ENCODE data around the gene MAB21L1.
A peak's percentile ranks its signal among the peaks of the same experiment; 100 is the strongest.

MAB21L1 gene

DNA sequence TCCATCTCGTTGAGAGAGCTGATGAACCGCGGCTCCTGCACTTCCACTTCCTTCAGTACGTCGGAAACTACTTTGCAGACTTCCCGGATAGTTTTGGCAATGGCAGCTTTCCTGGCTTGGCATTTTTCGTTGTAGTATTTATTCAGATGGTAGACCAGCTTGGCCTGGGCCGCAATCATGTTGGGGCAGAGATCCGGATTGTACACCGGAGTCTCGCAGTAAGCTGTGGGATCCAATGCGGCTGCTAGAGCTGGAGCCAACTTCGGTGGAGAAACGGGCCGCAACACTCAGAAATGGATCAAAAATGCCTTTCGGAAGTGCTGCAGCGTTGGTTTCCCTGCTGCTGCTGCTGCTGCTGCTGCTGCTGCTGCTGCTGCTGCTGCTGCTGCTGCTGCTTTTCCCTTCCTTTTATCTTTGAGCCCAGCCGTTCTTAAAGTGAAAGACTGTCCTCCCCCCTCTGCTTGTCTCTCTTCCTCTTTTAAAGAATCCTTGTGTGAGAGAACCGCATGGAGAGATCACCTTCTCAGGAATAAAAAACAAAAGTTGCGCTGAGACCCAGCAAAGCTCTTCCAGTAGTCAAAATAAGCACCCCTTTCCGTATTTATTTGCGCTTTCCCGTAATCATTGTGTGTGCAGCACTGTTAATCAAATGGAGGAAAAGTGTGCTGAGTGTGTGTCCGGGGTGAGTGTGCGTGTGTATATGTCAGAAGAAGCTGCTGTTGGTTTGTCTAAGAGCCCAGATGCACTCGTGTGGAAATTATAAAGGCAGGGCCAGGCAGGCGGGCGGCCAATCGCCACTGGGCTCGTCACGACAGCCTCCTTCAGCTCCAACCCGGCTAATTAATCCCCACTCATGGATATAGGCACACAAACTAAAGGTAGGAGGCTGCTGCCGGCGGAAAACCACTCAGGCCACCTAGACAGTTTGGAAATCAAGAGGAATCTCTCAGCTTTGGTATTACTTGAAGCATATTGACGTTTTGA, at the start of gene MAB21L1:
Gene MAB21L1 (minus strand): TSS at position 730 of the 984 bp plus-strand sequence. CDS start 551 bp downstream, at position 179.
- no peak for FAIRE-seq

DNA sequence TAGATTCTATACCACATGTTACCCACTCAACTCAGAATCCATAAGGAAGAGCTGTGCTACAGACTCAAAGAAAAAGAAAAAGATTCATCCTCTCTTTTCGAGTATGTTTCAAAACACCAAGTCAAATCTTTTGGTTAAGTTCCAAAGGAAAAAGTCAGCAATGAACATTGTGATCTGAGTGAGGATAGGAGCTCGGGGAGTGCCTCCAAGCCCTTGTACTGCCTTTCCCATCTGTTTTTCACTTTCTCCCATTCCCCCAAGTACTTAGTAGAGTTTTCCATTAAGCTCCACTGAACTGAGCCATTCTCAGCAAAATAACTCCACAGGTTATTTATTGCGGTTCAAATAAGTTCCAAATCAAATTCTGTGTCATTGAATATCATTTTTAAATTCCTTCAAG, 47.7 kb upstream of the MAB21L1 start:
- no peak for FAIRE-seq

DNA sequence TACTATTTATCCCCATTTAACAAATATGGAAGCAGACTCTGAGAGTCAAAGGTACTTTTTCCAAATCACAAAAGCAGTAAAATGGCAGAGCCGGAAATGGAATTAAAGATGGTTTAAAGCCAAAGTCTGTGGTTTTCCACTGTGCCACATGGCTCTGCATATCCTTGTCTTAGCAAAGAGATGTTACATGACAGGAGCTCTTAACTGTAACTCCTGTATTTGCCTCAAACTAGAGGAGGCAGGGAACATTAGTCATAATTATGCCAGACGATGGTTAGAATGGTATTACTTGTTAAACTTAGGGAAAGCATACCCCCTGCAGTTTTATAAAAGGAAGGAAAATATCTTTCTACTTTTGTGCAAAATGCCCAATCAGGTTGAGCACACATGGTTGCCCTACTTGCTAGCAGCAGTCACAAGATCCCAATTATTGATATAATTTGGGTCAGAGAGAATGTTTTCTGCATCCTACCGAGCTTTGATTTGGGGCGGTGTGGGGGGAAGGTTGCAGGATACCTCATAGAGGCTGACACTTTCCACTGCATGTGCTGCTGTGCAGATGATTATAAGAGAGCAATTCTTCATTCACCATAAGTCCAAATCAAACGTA, 42.0 kb upstream of the MAB21L1 start:
- FAIRE-seq: no peak

DNA sequence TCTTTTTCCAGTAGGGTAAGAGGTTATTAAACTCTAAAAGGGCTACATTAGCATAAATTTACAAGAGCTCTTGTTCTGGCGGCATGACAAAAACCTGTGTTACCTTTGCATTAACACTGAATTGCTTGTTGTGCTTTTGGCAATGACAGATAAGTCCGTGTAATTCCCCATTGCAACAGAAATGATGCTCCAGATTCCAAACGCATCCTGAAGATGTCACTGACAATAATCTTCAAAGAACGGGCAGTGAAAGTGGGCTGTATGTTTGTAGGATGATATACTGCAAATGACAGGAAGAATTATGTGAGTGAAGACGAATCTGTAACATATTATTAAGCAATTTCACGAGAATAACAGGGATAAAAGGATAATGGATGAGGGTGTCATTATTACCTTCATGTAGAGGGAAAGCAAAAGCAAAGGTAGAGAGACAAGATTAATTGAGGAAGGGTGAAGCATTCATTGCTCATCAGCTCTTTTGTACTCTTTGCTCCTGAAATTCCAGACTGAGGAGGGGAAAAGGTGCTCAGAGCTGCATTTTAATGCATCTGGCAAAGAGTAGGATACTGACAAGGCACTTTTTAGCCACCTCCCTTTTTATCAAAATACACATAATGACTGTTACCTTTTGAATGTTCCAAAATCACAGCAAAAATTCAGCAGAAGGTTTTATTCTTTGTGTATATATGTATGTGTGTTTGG, 38.5 kb upstream of the MAB21L1 start:
- FAIRE-seq: no peak

DNA sequence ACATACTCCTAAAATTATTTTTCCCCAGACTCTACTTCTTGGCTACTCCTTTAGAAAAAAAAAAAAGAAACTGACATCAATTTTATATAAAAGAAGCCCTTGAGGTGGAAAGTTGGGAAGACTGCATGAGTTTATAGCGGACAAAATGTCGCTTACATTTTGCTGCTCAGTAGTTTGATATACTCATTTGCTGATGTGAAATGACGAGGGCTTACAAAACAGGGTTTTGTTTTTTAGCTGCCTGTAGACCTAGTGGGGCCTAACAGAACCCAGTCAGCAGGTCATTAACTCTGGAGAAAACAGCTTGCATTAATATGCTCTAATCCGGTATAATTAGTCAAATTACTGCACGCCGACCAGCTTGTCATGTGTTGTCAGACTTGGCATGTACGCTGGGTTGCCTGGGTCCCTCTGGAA, 37.6 kb upstream of the MAB21L1 start:
- FAIRE-seq: no peak

DNA sequence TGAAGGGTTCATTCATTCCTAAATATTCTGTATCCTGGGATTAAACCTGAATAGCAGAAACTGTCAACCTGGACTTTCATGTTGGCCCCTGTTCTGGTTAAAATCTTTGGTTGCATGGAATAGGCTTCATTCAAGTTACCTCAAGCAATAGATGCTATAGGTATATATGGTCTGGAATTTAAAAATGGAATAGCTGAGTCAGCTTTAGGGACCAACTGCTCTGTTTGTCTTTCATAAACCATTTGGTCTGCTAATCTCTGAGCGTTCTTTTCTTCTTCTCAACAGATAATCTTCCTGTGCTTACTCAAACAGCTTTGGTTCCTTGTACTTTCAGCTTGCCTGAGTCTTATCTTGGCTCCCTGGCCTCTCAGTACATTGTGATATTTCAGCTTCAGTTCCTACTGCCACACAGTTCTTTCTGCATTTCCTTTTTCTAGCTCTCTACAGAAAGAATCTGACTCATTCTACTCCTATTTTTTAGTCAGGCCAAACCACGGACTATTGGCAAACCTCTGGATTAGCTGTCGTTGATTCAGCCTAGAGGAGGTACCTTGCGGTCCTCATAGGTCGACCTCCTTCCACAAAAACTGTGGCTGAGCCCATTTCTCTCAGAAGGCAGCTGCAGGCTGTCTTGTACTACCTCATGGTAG, 35.9 kb upstream of the MAB21L1 start:
- no peak for FAIRE-seq

DNA sequence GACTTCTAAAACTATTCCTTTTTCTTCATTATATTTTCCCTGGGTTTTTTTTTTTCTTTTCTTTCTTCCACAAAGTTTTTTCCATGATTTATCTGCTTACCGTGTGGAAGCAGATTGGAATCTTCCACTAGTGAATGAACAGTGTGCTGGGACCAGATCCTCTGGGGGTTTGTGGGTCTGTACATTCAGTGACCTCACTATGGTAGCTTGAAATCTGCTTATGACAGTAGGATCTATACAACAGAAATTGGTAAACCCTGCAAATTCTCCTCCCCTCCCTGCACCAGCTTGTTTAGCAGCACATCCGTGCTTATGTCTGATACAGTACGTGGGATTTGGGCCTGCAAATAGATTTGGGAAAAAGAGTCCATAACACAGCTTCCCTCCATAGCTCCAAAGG, 26.0 kb upstream of the MAB21L1 start:
- FAIRE-seq: no peak

DNA sequence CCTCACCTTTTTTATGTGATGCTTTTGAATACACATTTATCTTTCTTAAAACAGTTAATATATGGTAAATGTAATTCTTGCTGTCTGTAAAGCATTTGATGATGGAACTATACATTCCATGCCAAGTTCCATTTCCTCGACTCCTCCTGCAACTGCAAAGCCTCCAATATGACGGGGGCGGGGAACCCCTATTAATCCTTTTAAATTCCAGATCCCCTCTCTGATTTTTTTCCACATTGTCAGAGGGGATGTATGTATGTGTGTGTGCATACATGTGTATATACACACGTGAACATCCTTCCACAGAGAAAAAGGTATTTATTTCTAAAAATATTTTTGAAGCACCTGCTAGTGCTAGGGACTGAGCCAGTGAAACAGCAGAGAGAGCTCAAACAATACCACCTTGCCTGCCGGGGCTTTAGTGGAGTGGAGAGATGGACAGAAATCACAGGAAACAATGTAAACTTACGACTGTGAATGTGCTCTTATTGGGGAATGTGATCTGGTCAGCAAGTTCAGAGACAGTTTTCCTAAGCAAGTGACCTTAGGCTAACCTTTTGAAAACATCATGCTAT, 25.3 kb upstream of the MAB21L1 start:
- FAIRE-seq: no peak

DNA sequence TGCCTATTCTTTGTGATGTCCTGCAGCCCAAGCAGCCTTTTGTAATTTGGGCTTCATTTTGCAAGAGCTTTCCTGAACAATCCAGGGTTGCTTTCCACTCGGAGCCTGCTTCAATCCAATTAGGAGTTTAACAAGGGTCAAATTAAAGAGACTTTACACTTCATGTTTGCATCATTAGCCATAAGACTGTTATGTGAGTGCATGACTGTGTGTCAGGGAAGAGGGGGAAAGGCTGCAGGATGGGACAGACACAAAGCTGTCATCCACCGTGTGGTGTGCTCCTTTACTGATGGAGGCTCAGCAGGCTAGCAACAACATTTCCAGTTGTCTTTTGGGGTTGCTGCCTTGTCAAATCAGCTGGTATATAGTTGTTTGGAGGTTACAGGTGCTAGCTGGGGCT, 23.7 kb upstream of the MAB21L1 start:
- FAIRE-seq: no peak

DNA sequence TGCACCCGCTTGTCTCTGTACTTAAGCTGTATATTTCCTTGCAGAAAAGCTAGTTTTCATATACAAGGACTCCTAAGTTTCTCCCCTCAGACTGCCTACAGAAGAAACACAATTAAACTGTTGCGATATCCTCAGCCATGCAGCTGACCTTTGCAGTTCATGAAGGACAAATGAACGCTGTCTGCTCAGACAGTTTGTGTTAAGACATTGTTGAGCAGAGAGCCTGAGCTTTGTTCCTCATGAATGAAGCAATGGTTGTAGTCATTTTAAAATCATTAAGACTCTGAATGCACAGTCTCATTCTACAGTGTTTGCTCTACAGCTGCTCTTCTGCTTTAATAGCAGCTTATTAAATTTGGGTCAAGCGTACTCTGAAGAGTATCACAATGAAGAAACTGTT, 23.2 kb upstream of the MAB21L1 start:
- FAIRE-seq: no peak

DNA sequence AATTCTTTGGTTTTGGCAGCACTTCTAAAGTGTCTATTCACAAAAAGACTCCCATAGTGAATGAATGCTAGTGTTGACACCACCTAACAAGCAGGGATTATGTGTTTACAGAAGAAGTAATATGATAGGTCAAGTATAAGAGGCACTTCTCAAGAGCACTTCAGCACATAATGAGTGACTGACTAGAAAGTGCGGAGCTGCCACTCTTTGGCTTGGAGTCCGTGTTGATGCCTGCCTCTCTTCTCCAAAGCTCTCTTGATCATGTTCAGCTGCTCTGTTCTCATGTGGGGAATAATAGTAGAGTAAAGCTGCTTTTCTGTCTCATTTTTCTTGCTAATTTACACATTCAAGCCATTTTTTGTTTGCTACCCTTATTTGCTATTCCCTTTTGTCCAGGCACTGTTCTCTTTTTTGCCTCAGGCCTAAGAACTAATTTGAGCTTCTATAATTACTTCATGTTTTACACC, 22.7 kb upstream of the MAB21L1 start:
- no peak for FAIRE-seq

DNA sequence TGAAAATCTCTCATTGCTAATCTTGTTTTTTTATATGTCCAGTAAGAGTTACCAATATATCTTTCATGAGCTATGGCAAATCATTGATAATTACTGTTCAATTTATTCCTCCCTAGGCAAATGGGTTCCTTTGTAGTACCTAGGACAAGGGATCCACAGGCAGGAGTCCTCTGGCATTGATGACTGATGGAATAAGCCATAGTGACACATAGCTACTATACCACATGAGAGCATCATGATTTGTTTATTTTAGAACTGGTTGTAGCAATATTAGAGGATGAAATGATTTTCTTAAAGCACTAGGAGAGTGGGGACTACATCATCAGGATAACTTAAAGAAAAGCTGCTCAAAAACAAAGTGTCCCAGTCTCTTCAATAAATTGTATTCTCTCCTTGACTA, 21.7 kb upstream of the MAB21L1 start:
- FAIRE-seq: no peak

DNA sequence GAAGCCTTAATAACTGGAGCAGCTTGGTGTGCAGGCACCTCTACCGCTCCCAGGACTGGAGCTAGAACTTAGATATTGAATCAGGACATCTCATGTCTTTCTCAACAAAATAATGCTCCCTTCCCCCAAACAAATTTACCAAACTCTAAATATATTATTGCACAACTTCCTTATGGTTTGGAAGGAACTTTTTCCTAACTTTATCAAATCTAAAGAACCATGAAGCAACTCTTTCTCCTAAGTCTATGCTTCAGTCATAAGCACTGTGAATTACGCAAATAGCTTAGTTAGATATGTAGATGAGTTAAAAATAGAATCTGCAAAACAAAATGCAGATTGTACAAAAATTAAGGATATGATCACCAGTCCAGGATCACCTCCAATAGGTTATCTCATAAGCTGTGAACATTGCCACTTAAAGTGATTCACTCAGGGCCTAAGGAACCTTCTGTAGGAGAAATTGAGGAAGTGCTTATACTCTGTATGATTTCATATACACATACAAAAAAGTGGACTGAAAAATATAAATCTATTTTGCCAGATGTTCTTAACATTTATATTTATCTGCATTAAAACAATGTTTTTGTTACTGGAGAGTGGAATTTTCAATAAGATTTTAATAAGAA, 20.4 kb upstream of the MAB21L1 start:
- peak; percentile 29 for FAIRE-seq

DNA sequence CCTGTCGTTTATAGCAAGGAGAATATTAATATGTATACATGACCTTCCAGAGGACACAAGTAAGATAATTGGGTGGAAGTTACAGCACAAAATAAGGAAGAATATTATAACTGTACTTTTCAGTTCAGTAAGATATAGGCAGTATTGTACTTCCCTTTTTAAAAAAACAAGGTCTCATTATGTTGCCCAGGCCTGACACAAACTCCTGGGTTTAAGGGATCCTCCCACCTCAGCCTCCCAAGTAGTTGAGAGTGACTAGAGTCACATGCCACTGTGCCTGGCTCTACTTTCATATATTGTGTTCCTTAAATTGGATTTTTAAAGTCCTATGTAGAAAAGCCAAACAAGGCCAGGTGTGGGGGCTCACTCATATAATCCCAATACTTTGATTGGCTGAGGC, 19.5 kb upstream of the MAB21L1 start:
- FAIRE-seq: no peak

DNA sequence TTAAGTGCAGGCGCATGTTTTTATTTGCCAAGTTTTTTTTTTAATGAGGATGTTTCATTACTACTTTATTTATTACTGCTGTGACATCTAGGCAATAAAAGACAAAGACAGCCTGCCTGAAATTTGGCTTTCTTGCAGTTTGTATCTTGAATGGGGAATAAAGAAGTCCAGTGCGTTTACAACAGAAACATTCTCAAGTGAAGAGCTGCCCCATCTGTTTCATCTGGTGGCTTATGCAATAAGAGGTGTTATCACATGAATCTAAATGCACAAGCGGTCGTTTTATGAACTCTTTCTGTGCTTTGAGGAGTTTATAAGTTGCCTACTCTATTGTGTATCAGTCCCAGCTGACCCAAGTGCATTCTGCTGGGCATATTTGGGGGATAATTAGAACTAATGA, 12.6 kb upstream of the MAB21L1 start:
- FAIRE-seq: no peak

DNA sequence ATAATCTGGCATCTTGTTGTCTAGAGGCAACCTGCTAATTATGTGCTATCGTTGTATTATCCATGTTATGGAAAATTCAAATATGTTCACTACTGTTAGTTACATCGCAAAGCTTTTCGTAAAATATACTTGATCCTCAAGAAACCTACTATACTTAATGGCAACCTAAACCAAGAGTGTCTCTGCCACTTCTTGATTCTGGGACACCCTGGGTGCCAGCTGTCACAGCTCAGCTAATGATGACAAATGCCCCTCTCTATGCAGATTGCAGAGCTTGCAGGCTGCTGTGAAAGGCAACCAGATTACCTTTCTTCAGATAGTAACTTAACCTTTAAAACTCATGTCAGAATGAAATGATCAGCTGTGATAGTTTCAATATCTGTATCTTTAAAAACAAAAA, 8.9 kb upstream of the MAB21L1 start:
- no peak for FAIRE-seq

DNA sequence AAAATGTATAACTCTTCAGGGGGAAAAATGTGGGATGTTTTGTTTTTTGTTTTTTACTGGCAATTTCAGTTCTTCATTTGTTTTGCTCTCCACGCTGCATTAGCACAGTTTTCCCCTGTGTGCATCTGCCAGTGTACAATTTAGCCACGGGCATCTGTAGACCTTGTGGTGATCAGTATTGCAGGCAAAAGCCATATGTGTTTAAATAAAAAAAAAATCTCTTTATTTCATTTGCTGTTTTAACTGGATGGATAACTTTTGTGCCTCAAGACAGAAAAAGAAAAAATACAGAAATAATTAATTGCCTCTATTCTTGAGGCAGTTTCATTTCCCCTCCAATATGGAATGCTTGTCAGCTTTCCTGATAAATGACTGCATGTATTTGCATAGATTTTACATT, 7.9 kb upstream of the MAB21L1 start:
- FAIRE-seq: no peak

DNA sequence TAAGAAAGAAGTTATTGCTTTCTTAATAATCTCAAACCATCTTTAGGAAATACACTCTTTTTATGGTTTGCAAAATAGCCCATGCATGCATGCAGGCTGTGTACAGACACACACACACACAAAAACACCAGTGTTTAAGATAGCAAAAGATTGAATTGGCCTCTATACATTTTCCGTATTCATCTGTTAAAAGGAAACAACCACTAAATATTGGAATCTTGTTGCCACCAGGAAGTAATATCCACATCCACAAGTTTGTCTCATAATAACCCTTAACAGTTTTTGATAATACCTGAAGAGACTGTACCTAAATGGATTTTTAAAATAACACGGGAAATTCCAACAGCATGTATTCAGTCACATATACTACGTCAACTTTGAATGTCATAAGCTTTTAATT, 7.3 kb upstream of the MAB21L1 start:
- FAIRE-seq: no peak

DNA sequence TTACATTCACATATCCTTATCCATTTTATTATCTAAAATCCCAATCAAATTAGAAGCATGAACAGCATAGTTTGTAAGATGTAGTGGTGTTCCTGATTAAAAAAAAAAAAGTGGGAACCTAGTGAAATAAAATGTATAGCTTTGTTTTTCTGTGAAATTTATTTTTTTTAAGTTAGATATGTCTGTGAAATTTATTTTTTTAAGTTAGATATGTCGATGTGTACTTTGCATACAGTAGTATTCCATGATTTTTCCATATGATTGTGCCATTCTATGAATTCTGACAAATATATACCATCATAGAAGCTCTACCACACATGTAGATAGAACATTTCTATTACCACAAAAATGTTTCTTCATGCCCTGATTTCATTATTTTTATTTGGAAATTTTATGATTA, 6.0 kb upstream of the MAB21L1 start:
- no peak for FAIRE-seq

DNA sequence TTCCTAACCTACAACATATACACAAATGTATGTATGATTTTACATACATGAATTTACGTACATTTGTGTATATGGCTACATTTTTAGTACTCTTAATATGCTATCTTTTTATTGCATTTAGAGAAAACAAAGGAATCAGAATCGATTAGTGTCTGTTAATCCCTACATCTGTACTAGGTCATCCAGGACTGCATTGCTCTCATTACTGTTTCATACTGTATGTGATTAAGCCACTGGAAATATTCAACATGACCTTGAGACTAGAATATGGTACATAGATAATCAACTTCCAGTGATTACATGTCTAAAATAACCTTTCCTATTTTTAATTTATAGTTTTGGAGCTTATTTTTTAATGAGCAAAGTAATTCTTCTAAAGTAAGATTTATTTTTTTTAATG, 5.3 kb upstream of the MAB21L1 start:
- no peak for FAIRE-seq

DNA sequence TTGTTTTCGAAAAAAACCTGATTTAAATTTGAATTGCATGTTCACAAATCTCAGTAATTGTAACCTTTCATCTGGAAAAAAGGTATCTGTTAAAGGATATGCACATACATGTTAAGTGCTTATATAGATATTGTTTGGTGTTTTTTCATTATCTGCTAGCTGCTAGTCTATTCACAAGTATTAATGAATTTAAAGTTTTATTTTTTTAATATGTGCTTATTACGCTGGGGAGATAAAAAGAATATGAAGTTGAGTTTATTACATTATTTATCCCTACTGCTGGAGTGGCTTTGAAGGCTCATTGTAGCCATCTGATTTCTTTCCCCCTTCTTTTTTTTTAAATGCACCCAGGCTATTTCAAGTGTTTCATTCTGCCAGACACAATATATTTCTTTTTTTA, 3.9 kb upstream of the MAB21L1 start:
- no peak for FAIRE-seq

DNA sequence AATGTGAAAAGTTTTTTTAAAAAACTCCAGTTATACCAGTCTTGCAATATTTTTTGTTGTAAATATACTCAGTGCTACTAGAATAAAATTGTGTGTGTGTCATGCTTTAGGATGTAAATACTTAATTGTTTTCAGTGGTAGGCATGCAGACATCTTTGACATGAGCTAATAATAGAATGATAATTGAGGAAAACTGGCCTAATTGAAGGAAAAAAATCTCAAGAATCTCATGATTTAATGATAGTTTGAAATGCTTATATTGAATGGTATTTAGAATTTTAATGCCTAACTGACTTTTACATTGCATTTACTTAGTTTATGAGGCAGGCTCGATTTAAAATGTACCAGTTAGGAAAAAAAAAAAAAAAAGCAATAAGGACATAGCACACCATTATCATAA, 3.2 kb upstream of the MAB21L1 start:
- no peak for FAIRE-seq
